ENCODE measurements around the gene TMEM42.
"Not testable (repeated sequence)": the region's sequence is repeated elsewhere in the genome, so short reads cannot be mapped to it uniquely, and the experiment has no call there.

The TMEM42 gene
- total RNA-seq, result 1.6 to 9.2 (median 6.6) reads per million in 18 experiments

GRCh38 chr3:44861412-44862225, at the start of gene TMEM42:
Gene TMEM42, plus strand, starts transcription at chr3:44861912. Its CDS starts 13 bp downstream, at chr3:44861925.
- DNase-seq, result peak; percentile 85 to 92

- no peak for DNase-seq
Observed at GRCh38 chr3:44814751-44815150, 47.0 kb upstream of the TMEM42 start.

GRCh38 chr3:44816334-44816733, 45.4 kb upstream of the TMEM42 start:
- not testable (repeated sequence) for DNase-seq

- not testable (repeated sequence) for DNase-seq
Observed at GRCh38 chr3:44821206-44821605, 40.5 kb upstream of the TMEM42 start.

- DNase-seq, result peak in 1 of 2 donors; percentile 27
Observed at GRCh38 chr3:44825264-44825925, 36.3 kb upstream of the TMEM42 start.

GRCh38 chr3:44827196-44827595, 34.5 kb upstream of the TMEM42 start:
- DNase-seq, result no peak

GRCh38 chr3:44831232-44831631, 30.5 kb upstream of the TMEM42 start:
- no peak for DNase-seq

- no peak for DNase-seq
Observed at GRCh38 chr3:44832032-44832431, 29.7 kb upstream of the TMEM42 start.

- DNase-seq, result no peak
Observed at GRCh38 chr3:44832965-44833364, 28.7 kb upstream of the TMEM42 start.

- no peak for DNase-seq
Observed at GRCh38 chr3:44833394-44833793, 28.3 kb upstream of the TMEM42 start.

GRCh38 chr3:44835684-44836083, 26.0 kb upstream of the TMEM42 start:
- DNase-seq, result no peak

- DNase-seq, result no peak
Observed at GRCh38 chr3:44842376-44842775, 19.3 kb upstream of the TMEM42 start.

GRCh38 chr3:44845528-44846520, 15.9 kb upstream of the TMEM42 start:
- DNase-seq, result no peak

- no peak for DNase-seq
Observed at GRCh38 chr3:44848634-44849033, 13.1 kb upstream of the TMEM42 start.

- not testable (repeated sequence) for DNase-seq
Observed at GRCh38 chr3:44856663-44857062, 5.0 kb upstream of the TMEM42 start.

- no peak for DNase-seq
Observed at GRCh38 chr3:44860117-44860516, 1.6 kb upstream of the TMEM42 start.

- peak; percentile 11 to 45 for DNase-seq
Observed at GRCh38 chr3:44862226-44862637, 520 bp downstream of the TMEM42 start.

GRCh38 chr3:44865272-44866035, 3.7 kb downstream of the TMEM42 start:
- no peak for DNase-seq

GRCh38 chr3:44867421-44868111, 5.9 kb downstream of the TMEM42 start:
- DNase-seq, result no peak

GRCh38 chr3:44870375-44871061, 8.8 kb downstream of the TMEM42 start:
- DNase-seq, result no peak

- no peak for DNase-seq
Observed at GRCh38 chr3:44874308-44874707, 12.6 kb downstream of the TMEM42 start, which contains the start of gene TGM4. Gene TGM4, plus strand, starts transcription at chr3:44874608. Its CDS starts 71 bp downstream, at chr3:44874679.
